HepG2 (cell line): ENCODE data around the gene SHISA6. TPM values are rescaled to one million over a fixed set of nuclear protein-coding genes. Genes with fewer than 3 reads are reported as not detected.

Experiments used
- ATAC-seq: fragments of 200-7000 bp; cut with Tn5 transposase; 3 replicates; pipeline ENCODE4 v1.9.1; 2020; ENCODE audit warnings: mild to moderate bottlenecking, moderate library complexity
- BruUV-seq: library from RNA; stranded (reverse); fragments of 400-500 nt; replicated peaks from 2 replicates; lab custom pipeline; 2021; lab: Mats Ljungman, UMichigan
- CTCF ChIA-PET: fragments of 300-600 bp; formaldehyde crosslinking; extraction: SDS; loops from one replicate; lab custom pipeline; 2021; ENCODE audit warnings: low total read pairs, inconsistent platforms, low intra/inter-chr PET ratio; lab: Yijun Ruan, JAX
- POLR2A ChIA-PET: fragments of 350-600 bp; sonication (Branson Sonifier 250); formaldehyde crosslinking; loops from one replicate; lab custom pipeline; 2020; ENCODE audit warnings: antibody characterized with exemption, inconsistent platforms; lab: Yijun Ruan, JAX
- DNase-seq: peaks from one replicate; pipeline ENCODE4 v3.0.0-alpha.2; 2015; ENCODE audit warnings: low spot score
- FAIRE-seq: peaks from 3 replicates; lab custom pipeline; 2011; peaks lifted over from hg19 to GRCh38; lab: Jason Lieb, UNC
- H2AFZ ChIP-seq: one replicate; pipeline ENCODE4 v1.6.1; 2011; ENCODE audit warnings: low read length, inconsistent platforms
- H3K27ac ChIP-seq: fragments of 300-600 bp; 3 replicates; pipeline ENCODE4 v1.8.0; 2011; ENCODE audit warnings: mixed run types, mild to moderate bottlenecking, mixed read lengths, low read length, inconsistent platforms; ENCODE audit not compliant: insufficient read depth; ENCODE audit errors: extremely low read length
- H3K27me3 ChIP-seq, 2 experiments: fragments of 200-600 bp in 1 of 2; 2 replicates in 1 of 2; 3 replicates in 1 of 2; pipeline versions ENCODE4 v1.6.0 to v1.8.0; 2011; ENCODE audit warnings: low read length in 2 of 2, mild to moderate bottlenecking in 2 of 2, moderate library complexity in 2 of 2, inconsistent platforms in 1 of 2; ENCODE audit not compliant: insufficient read depth in 2 of 2, control insufficient read depth in 1 of 2
- H3K36me3 ChIP-seq, 2 experiments: fragments of 200-600 bp in 1 of 2; replicated peaks in 1 of 2; 2 replicates in 1 of 2; 3 replicates in 1 of 2; pipeline versions ENCODE4 v1.5.1 to v1.8.0; 2011; ENCODE audit warnings: low read length in 2 of 2, inconsistent platforms in 1 of 2; ENCODE audit not compliant: insufficient read depth in 2 of 2, control insufficient read depth in 1 of 2
- H3K4me1 ChIP-seq: 2 replicates; pipeline ENCODE4 v1.5.1; 2012; ENCODE audit warnings: low read length, inconsistent platforms; ENCODE audit not compliant: insufficient read depth
- H3K4me2 ChIP-seq: 2 replicates; pipeline ENCODE4 v1.6.0; 2011; ENCODE audit warnings: low read depth, low read length, inconsistent platforms
- H3K4me3 ChIP-seq, 3 experiments: fragments of 200-600 bp in 1 of 3; sonication (generic), shearing (Covaris generic) in 1 of 3; replicated peaks in 1 of 3; 2 replicates each; pipeline ENCODE4 v1.5.1; 2011 to 2016; ENCODE audit warnings: low read length in 3 of 3, inconsistent platforms in 2 of 3, low read depth in 2 of 3, mild to moderate bottlenecking in 2 of 3, control low read depth in 1 of 3, mixed read lengths in 1 of 3; ENCODE audit not compliant: insufficient read depth in 1 of 3
- H3K79me2 ChIP-seq: one replicate; pipeline ENCODE4 v1.6.1; 2011; ENCODE audit warnings: low read length, inconsistent platforms; ENCODE audit not compliant: insufficient read depth
- H3K9ac ChIP-seq: 2 replicates; pipeline ENCODE4 v1.6.0; 2011; ENCODE audit warnings: mild to moderate bottlenecking, low read depth, low read length, inconsistent platforms; ENCODE audit not compliant: insufficient read depth
- H3K9me3 ChIP-seq: 2 replicates; pipeline ENCODE4 v1.5.1; 2012; ENCODE audit warnings: mild to moderate bottlenecking, low read length
- H4K20me1 ChIP-seq: 2 replicates; pipeline ENCODE4 v1.6.0; 2011; ENCODE audit warnings: inconsistent platforms, mild to moderate bottlenecking, low read length, moderate library complexity; ENCODE audit not compliant: insufficient read depth
- ADNP ChIP-seq: sonication (generic); formaldehyde crosslinking; IDR thresholded peaks from 2 replicates; pipeline ENCODE4 v1.4.0; 2020; ENCODE audit warnings: missing genetic modification reagents
- ATAD3A ChIP-seq: sonication (generic); formaldehyde crosslinking; IDR thresholded peaks from 2 replicates; pipeline ENCODE4 v1.4.0; 2020; ENCODE audit warnings: missing genetic modification reagents
- CC2D1A ChIP-seq: sonication (generic); formaldehyde crosslinking; IDR thresholded peaks from 2 replicates; pipeline ENCODE4 v1.8.1; 2023; ENCODE audit warnings: mild to moderate bottlenecking, missing genetic modification reagents
- KDM2A ChIP-seq: sonication (generic); formaldehyde crosslinking; IDR thresholded peaks from 2 replicates; pipeline ENCODE4 v1.4.0; 2020; ENCODE audit warnings: low read depth, missing genetic modification reagents, borderline replicate concordance
- NFE2L1 ChIP-seq: sonication (generic); formaldehyde crosslinking; IDR thresholded peaks from 2 replicates; pipeline ENCODE4 v1.4.0; 2020; ENCODE audit warnings: missing genetic modification reagents, mild to moderate bottlenecking, borderline replicate concordance
- ONECUT2 ChIP-seq: sonication (generic); formaldehyde crosslinking; IDR thresholded peaks from 2 replicates; pipeline ENCODE4 v1.4.0; 2020; ENCODE audit warnings: missing genetic modification reagents
- PLRG1 ChIP-seq: fragments of 450-650 bp; conservative IDR thresholded peaks from 2 replicates; pipeline ENCODE4 v1.6.1; 2016
- RXRA ChIP-seq: sonication (generic); formaldehyde crosslinking; IDR thresholded peaks from 2 replicates; pipeline ENCODE4 v1.5.1; 2020; ENCODE audit warnings: missing genetic modification reagents
- TRAFD1 ChIP-seq: sonication (generic); formaldehyde crosslinking; IDR thresholded peaks from 2 replicates; pipeline ENCODE4 v1.5.1; 2020; ENCODE audit warnings: missing genetic modification reagents, mild to moderate bottlenecking, borderline replicate concordance
- XBP1 ChIP-seq: sonication (generic); formaldehyde crosslinking; IDR thresholded peaks from 2 replicates; pipeline ENCODE4 v1.5.0; 2020; ENCODE audit warnings: missing genetic modification reagents
- YY1 ChIP-seq: IDR thresholded peaks from 2 replicates; pipeline ENCODE4 v1.6.1; 2011; ENCODE audit warnings: low read length, low read depth, moderate library complexity, mild to moderate bottlenecking; ENCODE audit not compliant: insufficient read depth, insufficient replicate concordance
- ZBTB20 ChIP-seq: sonication (generic); formaldehyde crosslinking; IDR thresholded peaks from 2 replicates; pipeline ENCODE4 v1.8.1; 2023; ENCODE audit warnings: missing genetic modification reagents, low read depth, mild to moderate bottlenecking, borderline replicate concordance
- ZBTB43 ChIP-seq: sonication (generic); formaldehyde crosslinking; conservative IDR thresholded peaks from 2 replicates; pipeline ENCODE4 v1.4.0; 2020; ENCODE audit warnings: missing genetic modification reagents
- ZNF180 ChIP-seq: sonication (generic); formaldehyde crosslinking; IDR thresholded peaks from 2 replicates; pipeline ENCODE4 v1.4.0; 2020; ENCODE audit warnings: low read depth, missing genetic modification reagents, borderline replicate concordance
- ZNF207 ChIP-seq: fragments of 450-650 bp; IDR thresholded peaks from 2 replicates; pipeline ENCODE4 v1.6.1; 2016; ENCODE audit warnings: antibody characterized with exemption, borderline replicate concordance
- ZNF510 ChIP-seq: sonication (generic); formaldehyde crosslinking; IDR thresholded peaks from 2 replicates; pipeline ENCODE4 v1.4.0; 2020; ENCODE audit warnings: low read depth, mild to moderate bottlenecking, missing genetic modification reagents
- ZNF562 ChIP-seq: sonication (generic); formaldehyde crosslinking; IDR thresholded peaks from 2 replicates; pipeline ENCODE4 v1.8.0; 2022; ENCODE audit warnings: missing genetic modification reagents, borderline replicate concordance
- ZNF652 ChIP-seq: IDR thresholded peaks from 2 replicates; pipeline ENCODE4 v1.6.1; 2016; ENCODE audit warnings: low read depth, borderline replicate concordance
- WGBS: methylation state at CpG from one replicate; pipeline ENCODE4 v1.1.6; 2017; ENCODE audit warnings: low lambda C conversion rate; 5-methylcytosine and 5-hydroxymethylcytosine counted together
- in situ Hi-C: cut with HindIII; loops from 2 replicates; pipeline ENCODE4 v1.10.0; 2017; ENCODE audit warnings: low pct_unique_long_range_greater_than_20kb; ENCODE audit not compliant: extremely low pct_ligation_motif_present
- intact Hi-C: fragments of 100-400 bp; cut with micrococcal nuclease; formaldehyde crosslinking; loops from one replicate; pipeline ENCODE4 v1.10.0; 2022; ENCODE audit not compliant: unreplicated experiment
- polyA plus RNA-seq, 8 experiments: library from polyadenylated mRNA; depleted of rRNA in 3 of 8; stranded (reverse) in 7 of 8; unstranded in 1 of 8; fragments of >200 nt; fragmentation: Illumina TruSeq in 4 of 8; extraction: Trizol in 4 of 8; gene quantifications; 2 replicates each; pipeline versions ENCODE4 v1.2.1 to v1.2.3, GENCODE V29; 2011 to 2016; ENCODE audit warnings: low read depth in 4 of 8, missing spikeins in 1 of 8, mixed read lengths in 1 of 8; ENCODE audit not compliant: insufficient read depth in 1 of 8
- total RNA-seq, 5 experiments: library from RNA; depleted of rRNA; stranded (reverse); fragments of >200 nt; fragmentation: Illumina TruSeq; extraction: Trizol; gene quantifications; 2 replicates each; pipeline ENCODE4 v1.2.3, GENCODE V29; 2016; ENCODE audit warnings: low read depth in 1 of 5
- TF ChIP-seq, protein P1 (sequence below): sonication (generic); formaldehyde crosslinking; conservative IDR thresholded peaks from 2 replicates; pipeline ENCODE4 v1.8.0; 2022; ENCODE audit warnings: missing genetic modification reagents
- TF ChIP-seq, protein P2 (sequence below): sonication (generic); formaldehyde crosslinking; IDR thresholded peaks from 2 replicates; pipeline ENCODE4 v1.8.1; 2023; ENCODE audit warnings: mild to moderate bottlenecking, inconsistent platforms, moderate library complexity, missing genetic modification reagents, borderline replicate concordance

Gene SHISA6
- total and polyA plus RNA-seq, 2 of the 13 experiments (the other 11 are each of a cell fraction or from before 2014, with no cell fraction given) = not detected

DNA sequence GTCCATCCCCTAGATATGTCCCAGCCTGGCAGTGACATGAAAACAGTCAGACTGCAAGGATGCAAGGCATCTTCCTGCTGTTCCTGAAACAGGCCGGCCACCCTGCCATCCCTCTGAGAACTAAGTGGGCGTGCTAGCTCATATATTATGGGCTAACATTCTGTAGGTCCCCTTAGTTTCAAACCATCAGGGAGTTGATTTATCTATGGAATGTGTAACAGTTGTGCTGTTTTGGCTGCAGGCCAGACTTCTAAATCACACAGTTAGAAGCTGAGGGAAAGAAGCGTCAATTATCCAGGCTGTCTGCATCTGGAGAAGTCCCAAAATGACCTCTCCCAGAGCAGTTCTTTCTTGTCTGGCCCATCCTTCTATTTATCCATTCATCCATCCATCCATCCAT is 254.6 kb downstream of the SHISA6 start (continued):
- no peak for TF ChIP-seq ZBTB43 (CRISPR knock-in tag)
- no peak for TF ChIP-seq ZNF180 (CRISPR knock-in tag)
- no peak for TF ChIP-seq ZNF652 (CRISPR knock-in tag)
- TF ChIP-seq, all 625 proteins: peak for 0

GRCh38 chr17:11499881-11500280 is 258.9 kb downstream of the SHISA6 start:
- no peak overlapping the region for H2AFZ ChIP-seq
- CTCF ChIA-PET = no interaction called here
- in situ Hi-C loops (no loop called here), intact Hi-C loops (no loop called here)
- BruUV-seq = no TSS peak
- FAIRE-seq (no peak), ATAC-seq (no peak), DNase-seq (no peak)
- no peaks in the 10 kb centered on the region for H4K20me1 ChIP-seq
- WGBS = 20% methylated on average over 2 of the region's 3 CpGs
- no peaks in the 10 kb centered on the region for H3K4me1 ChIP-seq
- no peaks in the 10 kb centered on the region for H3K36me3 ChIP-seq
- no peak overlapping the region for H3K4me2 ChIP-seq
- POLR2A ChIA-PET = no interaction called here
- H3K27ac ChIP-seq = no peak overlapping the region
- H3K4me3 ChIP-seq = no peak overlapping the region
- H3K9me3 ChIP-seq = no peaks in the 10 kb centered on the region
- no peak overlapping the region for H3K9ac ChIP-seq
- H3K79me2 ChIP-seq = no peaks in the 10 kb centered on the region
- H3K27me3 ChIP-seq = no peaks in the 10 kb centered on the region
- TF ChIP-seq ZNF562 (no peak), PLRG1 (no peak), ZBTB20 (CRISPR knock-in tag) (no peak), CC2D1A (CRISPR knock-in tag) (no peak), ONECUT2 (CRISPR knock-in tag) (no peak), TRAFD1 (CRISPR knock-in tag) (no peak), ZNF207 (no peak), ZNF510 (CRISPR knock-in tag) (no peak), XBP1 (CRISPR knock-in tag) (no peak), RXRA (CRISPR knock-in tag) (no peak), ADNP (no peak), KDM2A (CRISPR knock-in tag) (no peak), ATAD3A (CRISPR knock-in tag) (no peak), YY1 (no peak), NFE2L1 (no peak)
- TF ChIP-seq, protein P1, sequence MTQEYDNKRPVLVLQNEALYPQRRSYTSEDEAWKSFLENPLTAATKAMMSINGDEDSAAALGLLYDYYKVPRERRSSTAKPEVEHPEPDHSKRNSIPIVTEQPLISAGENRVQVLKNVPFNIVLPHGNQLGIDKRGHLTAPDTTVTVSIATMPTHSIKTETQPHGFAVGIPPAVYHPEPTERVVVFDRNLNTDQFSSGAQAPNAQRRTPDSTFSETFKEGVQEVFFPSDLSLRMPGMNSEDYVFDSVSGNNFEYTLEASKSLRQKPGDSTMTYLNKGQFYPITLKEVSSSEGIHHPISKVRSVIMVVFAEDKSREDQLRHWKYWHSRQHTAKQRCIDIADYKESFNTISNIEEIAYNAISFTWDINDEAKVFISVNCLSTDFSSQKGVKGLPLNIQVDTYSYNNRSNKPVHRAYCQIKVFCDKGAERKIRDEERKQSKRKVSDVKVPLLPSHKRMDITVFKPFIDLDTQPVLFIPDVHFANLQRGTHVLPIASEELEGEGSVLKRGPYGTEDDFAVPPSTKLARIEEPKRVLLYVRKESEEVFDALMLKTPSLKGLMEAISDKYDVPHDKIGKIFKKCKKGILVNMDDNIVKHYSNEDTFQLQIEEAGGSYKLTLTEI (CRISPR knock-in tag) = no peak
- TF ChIP-seq, protein P2, sequence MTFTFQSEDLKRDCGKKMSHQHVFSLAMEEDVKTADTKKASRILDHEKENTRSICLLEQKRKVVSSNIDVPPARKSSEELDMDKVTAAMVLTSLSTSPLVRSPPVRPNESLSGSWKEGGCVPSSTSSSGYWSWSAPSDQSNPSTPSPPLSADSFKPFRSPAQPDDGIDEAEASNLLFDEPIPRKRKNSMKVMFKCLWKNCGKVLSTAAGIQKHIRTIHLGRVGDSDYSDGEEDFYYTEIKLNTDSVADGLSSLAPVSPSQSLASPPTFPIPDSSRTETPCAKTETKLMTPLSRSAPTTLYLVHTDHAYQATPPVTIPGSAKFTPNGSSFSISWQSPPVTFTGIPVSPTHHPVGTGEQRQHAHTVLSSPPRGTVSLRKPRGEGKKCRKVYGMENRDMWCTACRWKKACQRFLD (CRISPR knock-in tag) = no peak
